ENCODE results near the gene GPR3. TPM values are rescaled to one million over a fixed set of nuclear protein-coding genes. Genes with fewer than 3 reads are reported as not detected.
"Not testable (repeated sequence)": the region's sequence is repeated elsewhere in the genome, so short reads cannot be mapped to it uniquely, and the experiment has no call there.

The GPR3 gene
- total and polyA plus RNA-seq, 2 of the 8 experiments (the other 6 are each of a cell fraction or from before 2014, with no cell fraction given), result 9.9 to 26.5 TPM

DNA sequence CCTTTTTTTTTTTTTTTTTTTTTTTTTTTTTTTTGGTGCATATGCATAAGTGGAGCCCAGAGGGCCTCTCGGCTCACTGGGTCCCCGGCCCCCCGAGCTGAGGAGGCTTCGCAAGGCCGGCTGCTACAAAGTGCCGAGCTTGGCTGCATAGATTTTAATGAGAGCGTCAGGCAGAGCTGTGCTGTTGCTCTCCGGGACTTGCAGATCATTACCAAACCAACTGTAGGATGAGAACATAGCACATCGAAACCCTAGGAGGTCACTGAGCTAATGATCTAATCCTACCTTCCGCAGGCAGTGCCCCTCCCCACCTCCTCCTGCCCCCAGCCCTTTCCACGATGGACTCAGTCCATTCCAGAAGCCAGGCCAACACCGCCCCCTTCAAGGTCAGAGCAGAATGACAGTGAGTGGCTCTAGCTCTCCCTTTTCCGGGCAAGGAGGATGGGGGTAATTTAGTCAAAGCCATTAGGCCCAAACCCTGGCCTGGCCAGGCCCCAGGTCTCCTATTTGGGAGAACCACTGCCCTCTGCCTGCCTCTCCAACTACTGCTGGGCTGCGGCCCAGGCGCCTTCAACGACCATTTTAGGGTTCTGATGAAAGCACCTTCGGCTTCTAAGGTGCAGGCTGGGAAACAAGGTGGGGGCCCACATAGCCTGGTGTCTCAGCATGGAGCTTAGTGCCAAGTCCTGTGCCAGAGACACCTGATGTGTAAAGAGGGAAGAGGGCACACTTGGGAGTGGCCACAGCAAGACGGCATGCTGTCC, 13.4 kb downstream of the GPR3 start:
- POLR2A ChIA-PET (ENCODE audit: partially characterized antibody), result interaction anchor here (0.6 to 1.5 kb wide), 8 partner anchors 8 to 266 kb away, joined by 3 to 5 read pairs (median 4); partner anchors contain the start of gene WASF2
- H3K4me3 ChIP-seq (ENCODE audit: extremely low read depth in 1 of 4, insufficient read depth in 2 of 4, low read depth in 3 of 4, low read length in 4 of 4); H4K5ac ChIP-seq (ENCODE audit: insufficient read length, low read depth, low read length); H3K56ac ChIP-seq (replicated peaks; ENCODE audit: insufficient read length, low read depth, low read length); H2BK12ac ChIP-seq (ENCODE audit: low read depth, low read length); H3K23ac ChIP-seq (ENCODE audit: insufficient read length); H2BK20ac ChIP-seq (ENCODE audit: low read length); H3K4ac ChIP-seq (replicated peaks; ENCODE audit: insufficient read length, low read depth, low read length); H3K23me2 ChIP-seq (ENCODE audit: low read depth, low read length); H2AFZ ChIP-seq (ENCODE audit: low read length); H3K27me3 ChIP-seq (replicated peaks in 1 of 4; ENCODE audit: control insufficient read depth in 3 of 4, extremely low read depth in 1 of 4, insufficient read depth in 3 of 4, low read length in 3 of 4); H4K91ac ChIP-seq (replicated peaks; ENCODE audit: insufficient read length, low read length); H2BK15ac ChIP-seq (ENCODE audit: low read length); H3K79me1 ChIP-seq (ENCODE audit: low read depth, low read length); H4K20me1 ChIP-seq (replicated peaks in 1 of 2; ENCODE audit: control insufficient read depth in 1 of 2, insufficient read depth in 2 of 2, low read length in 2 of 2); H3K79me2 ChIP-seq (ENCODE audit: control insufficient read depth in 1 of 2, insufficient read depth in 2 of 2, low read length in 2 of 2); H4K8ac ChIP-seq (ENCODE audit: extremely low read depth, insufficient read depth, low read length); H3K14ac ChIP-seq (ENCODE audit: insufficient read length); H2BK120ac ChIP-seq (replicated peaks; ENCODE audit: low read depth, low read length); H3K9me3 ChIP-seq (ENCODE audit: insufficient read depth in 2 of 2, low read depth in 1 of 2, low read length in 1 of 2): not testable (repeated sequence)
- FAIRE-seq (peak; percentile 97), DNase-seq (ENCODE audit: low read depth in 1 of 2, low spot score in 2 of 2) (peak in 1 of 2 experiments; percentile 63)
- Histone ChIP-seq H3K4me1 (replicated peaks in 1 of 4; ENCODE audit: control insufficient read depth in 3 of 4, insufficient read depth in 4 of 4, low read length in 3 of 4) (peaks cover 9 to 30% (median 17%) of the 10 kb centered on the region in 4 experiments), H3K18ac (ENCODE audit: extremely low read depth, low read length) (peak overlapping the region; percentile 60), H2AK5ac (ENCODE audit: low read depth, low read length) (0 out of 2 replicates have a peak overlapping the region, but pooled peaks have one; percentile 10), H3K36me3 (ENCODE audit: control insufficient read depth in 2 of 4, insufficient read depth in 4 of 4, low read length in 3 of 4) (peaks cover 0 to 25% (median 11%) of the 10 kb centered on the region in 4 experiments; a peak in 6 of 8 replicates), H2BK5ac (ENCODE audit: low read depth, low read length) (peak overlapping the region; percentile 74), H3K4me2 (ENCODE audit: insufficient read depth in 1 of 2, low read depth in 2 of 2, low read length in 2 of 2) (peak overlapping the region; percentile 24 to 49; a peak in 3 of 4 replicates), H3K27ac (ENCODE audit: low read depth, low read length) (peak overlapping the region; percentile 71), H3K9ac (replicated peaks in 1 of 4; ENCODE audit: extremely low read depth in 1 of 4, low read depth in 3 of 4, low read length in 3 of 4) (peak overlapping the region in 3 of 4 experiments; percentile 29 to 43 (median 39); a peak in 4 of 7 replicates)
- WGBS, 2 experiments (ENCODE audit: extremely low coverage in 1 of 2, insufficient coverage in 1 of 2, insufficient read length in 1 of 2, insufficient replicate concordance in 2 of 2, low coverage in 1 of 2, low lambda C conversion rate in 2 of 2, missing lambda C conversion rate in 1 of 2), result 66% methylated on average over 15 of the region's 18 CpGs; no CpG with 5 or more reads in 1 of the 2 experiments
- CTCF ChIA-PET (ENCODE audit: partially characterized antibody), result interaction anchor here (0.6 to 37.8 kb wide), 40 partner anchors 7 to 1176 kb away, joined by 3 to 863 read pairs (median 4); partner anchors contain the start of gene MAP3K6
- TF ChIP-seq, protein P1, sequence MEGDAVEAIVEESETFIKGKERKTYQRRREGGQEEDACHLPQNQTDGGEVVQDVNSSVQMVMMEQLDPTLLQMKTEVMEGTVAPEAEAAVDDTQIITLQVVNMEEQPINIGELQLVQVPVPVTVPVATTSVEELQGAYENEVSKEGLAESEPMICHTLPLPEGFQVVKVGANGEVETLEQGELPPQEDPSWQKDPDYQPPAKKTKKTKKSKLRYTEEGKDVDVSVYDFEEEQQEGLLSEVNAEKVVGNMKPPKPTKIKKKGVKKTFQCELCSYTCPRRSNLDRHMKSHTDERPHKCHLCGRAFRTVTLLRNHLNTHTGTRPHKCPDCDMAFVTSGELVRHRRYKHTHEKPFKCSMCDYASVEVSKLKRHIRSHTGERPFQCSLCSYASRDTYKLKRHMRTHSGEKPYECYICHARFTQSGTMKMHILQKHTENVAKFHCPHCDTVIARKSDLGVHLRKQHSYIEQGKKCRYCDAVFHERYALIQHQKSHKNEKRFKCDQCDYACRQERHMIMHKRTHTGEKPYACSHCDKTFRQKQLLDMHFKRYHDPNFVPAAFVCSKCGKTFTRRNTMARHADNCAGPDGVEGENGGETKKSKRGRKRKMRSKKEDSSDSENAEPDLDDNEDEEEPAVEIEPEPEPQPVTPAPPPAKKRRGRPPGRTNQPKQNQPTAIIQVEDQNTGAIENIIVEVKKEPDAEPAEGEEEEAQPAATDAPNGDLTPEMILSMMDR (IDR thresholded peaks at IDR 0.05; ENCODE audit: control extremely low read depth in 1 of 3, insufficient read depth in 1 of 3, low read depth in 1 of 3, low read length in 3 of 3), result peak in 2 of 3 experiments; percentile 25 to 34; a peak in 3 of 4 replicates
- TF ChIP-seq RAD21 (IDR thresholded peaks at IDR 0.05 in 1 of 2, conservative IDR thresholded peaks at IDR 0.05 in 1 of 2; ENCODE audit: low read depth in 2 of 2, low read length in 2 of 2) (peak; percentile 25 to 27; a peak in 2 of 4 replicates), JUND (IDR thresholded peaks at IDR 0.05; ENCODE audit: low read length) (peak; percentile 15; the same call in 1 of the 2 replicates), YY1 (IDR thresholded peaks at IDR 0.05; ENCODE audit: low read depth, low read length) (0 out of 2 replicates have a peak, but pooled peaks have one; percentile 36), POLR2A (IDR thresholded peaks at IDR 0.05; ENCODE audit: control extremely low read depth in 1 of 2, low read depth in 2 of 2, low read length in 2 of 2) (0 out of 3 replicates have a peak, but pooled peaks of 1 of the 2 experiments have one; percentile 41), HDAC2 (IDR thresholded peaks at IDR 0.05; ENCODE audit: borderline replicate concordance in 1 of 2, low read depth in 2 of 2, low read length in 2 of 2) (0 out of 4 replicates have a peak, but pooled peaks of 1 of the 2 experiments have one; percentile 7)

All from H1 (cell line).